ENCODE results near the gene MAPK10.

The MAPK10 gene

DNA sequence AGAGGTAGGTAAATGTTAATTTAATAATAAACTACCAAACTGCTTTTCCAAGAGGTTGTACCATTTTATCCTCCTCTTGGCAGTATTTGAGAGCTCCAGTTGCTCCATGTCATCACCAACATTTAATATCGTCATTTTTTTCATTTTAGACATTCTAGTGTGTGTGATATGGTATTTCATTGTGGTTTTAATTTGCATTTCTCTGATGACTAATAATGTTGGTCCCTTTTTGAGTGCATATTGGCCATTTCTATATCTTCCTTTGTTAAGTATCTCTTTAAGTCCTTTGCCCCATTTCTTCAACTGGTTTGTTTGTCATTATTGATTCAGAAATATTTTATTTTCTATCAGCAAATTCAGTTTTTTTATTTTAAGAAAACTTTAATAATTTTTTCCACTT lies 88.8 kb downstream of the MAPK10 start:
- no peak for DNase-seq

DNA sequence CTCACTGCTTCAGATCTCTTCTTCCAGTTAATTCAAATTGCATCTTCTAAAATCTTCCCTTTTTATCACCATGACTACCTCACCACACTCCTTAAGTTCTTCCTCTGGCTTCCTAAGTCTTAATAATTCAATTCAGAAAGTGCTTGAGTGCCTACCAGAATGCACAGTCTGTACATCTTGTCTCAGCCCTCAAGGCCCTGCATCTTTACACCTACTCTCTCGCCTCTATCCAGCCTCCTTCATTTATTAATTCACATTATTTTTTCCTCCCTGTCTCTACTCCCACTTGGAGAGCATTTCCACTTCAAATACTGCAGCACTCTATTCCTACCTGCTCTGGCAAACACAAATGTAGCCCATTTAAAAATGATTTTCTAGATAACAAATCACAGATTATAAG lies 90.5 kb downstream of the MAPK10 start:
- no peak for DNase-seq

DNA sequence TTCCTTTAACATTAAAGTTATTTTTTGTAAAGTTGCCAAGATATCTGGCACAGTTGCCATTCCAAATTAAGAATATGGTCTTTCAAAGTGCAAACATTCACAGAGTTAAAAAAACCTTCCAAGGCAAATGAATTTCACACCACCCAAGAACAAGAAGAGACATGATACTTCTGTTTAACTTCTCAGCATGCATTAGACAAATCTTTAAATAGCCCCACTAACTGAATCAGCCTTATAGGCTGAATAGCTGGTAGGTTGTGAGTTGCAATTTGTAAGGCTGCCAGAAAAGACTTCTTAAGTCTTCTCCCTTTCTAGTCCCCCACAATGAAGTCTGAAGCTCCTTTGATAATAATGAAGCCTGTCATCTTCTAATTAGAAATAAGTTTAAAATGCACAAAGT lies 95.6 kb downstream of the MAPK10 start:
- DNase-seq = no peak

DNA sequence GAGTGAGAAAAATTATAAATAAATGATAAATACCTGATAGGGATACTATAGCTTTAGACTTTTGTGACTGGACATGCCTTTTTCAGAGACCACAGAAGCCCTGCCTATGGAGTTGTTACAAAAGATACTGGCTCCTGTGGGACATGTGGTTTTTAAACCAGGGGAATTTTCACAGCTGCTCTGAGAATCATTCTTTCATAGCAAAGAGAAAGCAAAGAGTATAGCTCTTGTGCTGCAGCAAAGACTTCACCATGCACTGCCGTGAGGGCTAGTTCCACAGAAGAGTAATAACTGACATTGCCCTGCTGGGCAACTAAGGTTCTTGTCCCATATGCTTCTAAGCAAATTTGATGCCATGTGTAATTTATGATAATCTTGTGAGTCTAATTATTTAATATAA lies 98.2 kb downstream of the MAPK10 start:
- no peak for DNase-seq

DNA sequence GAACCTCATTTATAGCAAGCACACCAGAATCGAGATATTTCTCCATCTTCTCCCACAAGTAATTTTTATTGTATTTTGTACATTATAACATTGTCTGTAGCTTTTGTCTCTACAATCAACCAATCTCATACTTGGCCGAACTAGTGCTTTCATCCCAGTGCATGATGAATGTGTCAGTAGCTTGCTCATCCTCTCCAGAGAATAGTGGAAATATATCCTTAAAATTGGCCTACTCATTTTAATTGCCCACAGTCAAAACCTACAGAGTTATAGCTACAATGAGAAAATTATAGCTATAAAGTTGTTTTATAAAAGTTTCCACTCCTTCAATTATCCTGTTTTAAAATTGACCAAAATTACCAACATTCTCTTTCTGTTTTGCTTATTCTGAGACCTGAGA lies 103.8 kb downstream of the MAPK10 start:
- DNase-seq = no peak

DNA sequence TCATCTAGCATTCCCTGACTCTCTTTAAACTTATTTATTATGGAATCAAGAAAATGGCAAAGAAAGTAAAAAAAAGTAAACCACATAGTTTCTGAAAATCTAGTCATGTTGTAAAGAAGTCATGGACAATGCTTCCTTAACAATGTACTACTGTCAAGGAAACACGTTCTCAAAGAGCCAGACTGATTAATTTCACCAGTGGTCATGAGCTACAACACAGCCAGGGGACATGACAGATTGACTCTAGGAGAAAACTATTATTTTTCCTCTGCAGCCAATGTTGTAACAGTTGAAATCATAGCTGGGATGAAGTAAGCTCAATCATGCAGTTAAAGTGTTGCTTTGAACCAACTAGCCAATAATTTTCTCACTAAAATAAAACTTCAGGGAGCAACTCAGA lies 109.2 kb downstream of the MAPK10 start:
- no peak for DNase-seq

DNA sequence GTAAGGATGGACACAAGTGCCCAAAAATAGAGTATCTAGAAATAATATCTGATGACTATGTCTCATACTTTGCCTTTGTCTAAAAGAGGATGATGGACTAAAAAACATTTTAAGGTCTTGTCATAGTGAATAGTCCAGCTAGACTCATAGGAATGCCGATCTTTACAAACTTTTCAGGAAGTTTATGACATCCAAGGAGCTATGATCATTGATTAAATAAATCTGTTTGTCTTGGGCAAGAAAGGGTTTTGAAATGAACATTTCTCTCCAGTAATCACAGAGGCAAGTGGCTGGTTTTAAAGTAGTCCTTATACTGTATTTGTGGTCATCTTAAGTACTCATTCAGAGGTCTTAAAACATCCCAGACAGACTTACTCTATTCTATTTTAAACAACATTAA lies 109.8 kb downstream of the MAPK10 start:
- no peak for DNase-seq

DNA sequence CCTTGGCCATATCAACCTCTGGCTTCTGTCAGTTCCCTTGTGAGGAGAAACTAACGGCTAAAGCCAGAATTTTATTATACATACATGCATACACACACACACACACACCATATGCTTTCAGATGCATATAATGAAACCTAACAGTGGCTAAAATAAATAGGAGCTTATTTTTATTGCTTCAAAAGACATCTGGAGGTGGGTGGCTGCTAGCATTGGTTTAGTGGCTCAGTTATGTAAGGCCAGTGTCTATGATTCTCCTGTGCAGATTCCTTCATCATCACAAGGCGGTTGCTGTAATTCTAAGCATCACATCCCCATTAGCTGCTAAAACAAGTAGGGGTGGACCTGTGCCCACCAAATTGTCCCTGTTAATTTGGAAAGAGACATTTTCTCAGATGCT lies 110.8 kb downstream of the MAPK10 start:
- DNase-seq = no peak

DNA sequence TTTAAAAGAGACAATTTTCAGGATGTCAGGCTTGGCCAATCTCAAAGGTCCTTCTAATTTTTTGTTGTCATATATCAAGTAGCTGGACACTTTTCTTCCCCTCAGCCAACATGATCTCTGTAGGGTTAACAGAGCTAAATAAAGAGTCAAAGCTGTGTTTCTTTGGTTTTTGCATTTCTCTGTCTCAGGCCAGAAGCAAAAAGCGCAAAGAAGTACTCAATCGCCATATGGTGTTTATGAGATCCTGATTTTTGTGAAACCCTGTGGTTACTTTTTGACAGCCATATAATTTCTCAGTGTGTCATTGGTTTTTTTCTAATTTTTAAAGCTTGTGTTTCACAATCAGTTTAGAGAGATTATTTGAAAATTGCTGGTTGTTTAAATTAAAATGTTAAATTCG lies 111.9 kb downstream of the MAPK10 start:
- no peak for DNase-seq

DNA sequence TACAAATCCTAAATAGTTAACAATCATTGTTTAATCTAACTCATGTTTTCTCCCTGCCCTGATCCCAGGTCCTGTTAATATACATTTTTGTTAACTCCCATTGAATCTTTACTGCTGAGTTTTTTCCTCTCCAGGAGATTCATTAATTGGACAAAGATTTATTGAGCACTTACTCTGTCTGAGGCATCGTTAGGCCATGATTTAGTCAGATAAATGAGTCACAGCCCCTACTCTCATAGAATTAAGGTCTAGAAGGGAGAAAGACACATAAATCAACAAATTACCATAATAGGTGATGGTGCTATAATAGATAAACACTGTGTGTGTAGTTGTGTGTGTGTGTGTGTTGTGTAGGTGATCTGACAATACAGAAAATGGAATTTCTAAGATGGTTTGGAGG lies 112.5 kb downstream of the MAPK10 start:
- DNase-seq = no peak

DNA sequence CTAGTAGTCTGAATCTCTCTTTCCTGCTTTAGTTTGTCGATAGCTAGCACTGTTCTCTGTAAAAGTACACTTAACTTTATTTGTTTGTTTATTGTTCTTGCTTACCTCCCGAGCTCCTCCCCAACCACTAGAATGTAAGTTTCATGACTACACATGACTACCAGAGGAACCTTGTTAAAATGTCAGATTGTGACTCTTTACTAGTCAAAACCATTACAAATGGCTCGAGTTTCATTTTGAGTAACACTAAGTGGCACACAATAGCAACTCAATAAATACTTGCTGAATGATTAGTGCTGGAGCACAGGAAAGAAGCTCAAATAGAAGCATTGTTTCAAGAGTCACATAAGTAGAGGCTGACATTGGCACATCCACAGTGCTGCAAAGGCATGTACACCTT lies 116.1 kb downstream of the MAPK10 start:
- no peak for DNase-seq

DNA sequence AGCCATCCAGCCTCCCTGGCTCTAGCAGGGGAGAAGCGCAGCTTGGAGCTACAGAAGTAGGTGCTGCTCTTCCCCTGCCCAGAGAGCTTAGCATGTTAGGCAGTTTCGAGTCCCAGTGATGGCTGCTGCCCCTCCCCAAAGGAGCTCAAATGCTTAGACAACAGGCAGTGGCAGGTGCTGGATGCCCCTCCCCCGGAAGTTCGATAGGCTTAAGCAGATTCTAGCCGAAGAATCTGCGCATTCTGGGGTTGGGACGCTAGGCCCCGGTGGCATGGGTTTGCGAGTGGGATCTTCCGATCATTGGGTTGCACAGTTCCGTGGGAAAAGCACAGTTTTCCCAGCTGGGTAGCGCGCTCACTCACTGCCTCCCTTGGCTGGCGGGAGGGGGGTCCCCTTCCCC lies 117.2 kb downstream of the MAPK10 start:
- no peak for DNase-seq

DNA sequence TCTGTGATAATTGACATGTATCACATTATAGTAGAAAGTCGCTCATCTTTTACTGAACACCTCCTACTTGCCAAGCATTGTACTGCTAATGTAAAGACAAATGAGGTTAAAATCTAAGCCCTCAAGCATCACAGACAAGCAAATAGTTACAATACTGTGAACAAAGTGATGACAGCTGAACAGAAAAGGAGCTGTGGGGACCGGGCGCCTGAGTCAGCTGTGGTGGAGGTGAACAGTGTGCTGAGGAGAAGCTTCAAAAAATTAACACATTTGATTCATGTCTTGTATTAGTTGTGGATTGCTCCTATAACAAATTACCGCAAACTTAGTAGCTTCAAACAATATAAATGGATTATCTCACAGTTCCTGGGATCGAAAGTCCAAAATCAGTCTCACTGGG lies 124.3 kb downstream of the MAPK10 start:
- no peak for DNase-seq

DNA sequence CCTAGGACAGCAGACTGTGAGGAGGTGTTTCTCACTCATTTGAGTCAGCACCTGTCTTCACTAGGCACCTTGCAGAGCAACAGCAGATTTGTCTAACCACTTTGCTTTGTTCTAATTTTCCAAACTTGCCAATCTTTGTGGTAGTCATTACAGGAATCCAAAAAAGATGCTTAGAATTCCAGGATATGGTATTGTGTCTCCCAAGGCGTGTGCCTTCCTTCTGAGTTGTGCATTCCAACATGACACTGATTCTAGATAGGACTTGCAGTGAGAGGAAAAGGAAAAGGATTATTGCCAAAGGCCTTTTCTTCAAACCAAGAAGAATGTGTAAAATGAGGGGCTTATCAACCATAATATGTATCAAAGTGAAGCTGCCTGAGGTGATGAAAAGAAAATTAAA lies 126.2 kb downstream of the MAPK10 start:
- DNase-seq = no peak

DNA sequence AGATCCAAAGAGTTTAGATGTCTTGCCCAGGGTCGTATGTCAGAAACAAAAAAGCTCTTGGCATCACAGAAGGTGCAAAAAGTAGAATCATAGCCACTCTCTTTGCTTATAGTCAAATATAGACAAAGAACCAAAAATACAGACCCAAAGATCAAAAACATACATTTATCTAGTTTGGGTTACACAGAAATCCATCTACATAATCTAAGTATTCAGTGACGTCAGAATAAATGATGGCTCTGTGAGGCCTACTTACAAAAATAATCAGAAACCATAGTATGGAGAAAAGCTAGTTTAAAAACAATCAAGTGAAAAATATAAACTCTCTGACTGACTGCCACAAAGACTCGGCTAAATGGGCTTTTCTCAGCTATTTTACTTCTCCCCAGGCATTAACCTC lies 126.8 kb downstream of the MAPK10 start:
- no peak for DNase-seq

DNA sequence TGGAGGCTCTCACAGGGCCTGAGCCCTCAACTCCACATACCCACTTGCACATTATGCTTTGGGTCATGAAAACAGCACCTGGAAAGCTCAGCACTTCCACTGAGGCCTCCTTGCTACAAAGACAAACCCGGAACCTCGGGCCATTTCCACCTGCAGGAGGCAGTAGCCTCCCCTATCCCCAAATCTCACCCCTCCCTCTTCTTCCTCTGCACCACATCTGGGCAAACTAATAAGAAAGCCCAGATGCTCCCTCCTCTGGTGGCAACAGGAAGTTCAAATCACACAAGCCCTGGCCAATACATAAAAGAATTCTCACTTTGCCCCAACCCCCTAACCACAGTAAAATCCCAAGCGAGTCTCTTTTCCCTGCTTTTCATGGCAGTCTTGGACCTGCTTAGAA lies 136.4 kb downstream of the MAPK10 start:
- no peak for DNase-seq

DNA sequence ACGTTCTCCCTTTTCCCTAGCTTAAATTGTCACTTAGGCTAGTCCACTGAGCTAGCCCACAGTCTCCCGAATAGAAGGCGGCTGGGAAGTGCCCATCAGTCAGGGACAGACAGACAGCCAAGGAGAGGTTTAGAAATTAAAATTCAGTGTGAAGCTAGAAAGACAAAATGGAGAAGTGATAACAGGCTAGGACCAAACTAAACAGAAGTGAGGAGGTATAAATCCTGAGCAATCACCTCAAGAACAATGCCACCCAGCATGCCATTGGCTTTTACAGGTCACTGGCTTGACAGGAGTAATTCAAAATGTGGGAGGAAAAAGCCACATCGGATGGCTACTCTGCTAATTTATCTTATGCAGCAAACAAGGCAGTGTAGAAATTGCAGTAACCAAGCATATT lies 138.9 kb downstream of the MAPK10 start:
- no peak for DNase-seq

DNA sequence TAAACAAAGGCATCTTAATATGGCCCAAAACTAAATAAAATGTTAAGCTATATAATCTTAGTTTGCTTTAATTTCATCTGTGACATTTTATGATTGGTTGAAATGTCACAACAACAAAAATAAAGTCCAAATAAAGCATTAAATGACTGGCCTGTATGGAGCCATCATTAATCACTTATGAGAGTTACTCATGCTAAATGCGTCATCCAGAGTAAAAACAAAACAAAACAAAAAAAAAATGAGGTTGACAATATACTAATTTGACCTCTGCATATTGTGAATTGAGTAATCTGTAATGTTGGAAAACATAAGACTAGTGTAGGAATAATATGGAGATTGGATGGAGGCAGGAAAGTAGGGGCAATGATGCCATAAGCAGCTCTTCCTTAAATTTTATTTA lies 139.7 kb downstream of the MAPK10 start:
- DNase-seq = no peak

DNA sequence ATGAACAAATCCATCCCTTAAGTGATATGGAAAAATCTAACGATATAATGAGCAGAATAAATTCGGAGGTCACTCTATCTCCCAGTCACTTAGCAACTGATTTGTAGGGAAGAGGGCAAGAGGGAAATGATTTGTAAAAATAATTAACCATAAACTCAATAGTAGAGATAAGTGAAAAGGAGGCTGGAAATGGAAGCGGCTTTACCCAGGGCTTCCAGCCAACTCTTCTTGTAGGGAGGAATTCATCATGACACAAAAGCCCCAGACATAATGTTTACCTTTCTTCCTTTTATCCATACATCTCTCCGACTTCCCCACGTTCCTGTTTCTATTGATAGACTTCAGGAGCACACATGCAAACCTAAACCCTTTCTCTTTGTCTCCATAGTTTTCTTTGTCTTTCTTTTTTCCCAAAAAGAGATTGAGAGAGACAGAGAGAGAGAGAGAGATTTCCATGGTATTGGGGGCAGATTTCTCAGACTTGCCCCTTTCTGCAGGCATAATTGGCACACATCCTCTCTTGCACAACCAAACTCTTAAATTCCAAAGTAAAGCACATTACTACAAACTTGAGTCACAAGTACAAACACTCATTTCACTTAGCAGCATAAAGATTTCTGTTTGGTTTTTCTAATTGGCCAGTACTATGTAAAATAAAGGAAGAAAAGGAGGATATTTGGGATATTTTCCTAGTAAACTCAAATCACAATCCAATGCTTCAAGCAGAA lies 140.9 kb downstream of the MAPK10 start:
- no peak for DNase-seq

DNA sequence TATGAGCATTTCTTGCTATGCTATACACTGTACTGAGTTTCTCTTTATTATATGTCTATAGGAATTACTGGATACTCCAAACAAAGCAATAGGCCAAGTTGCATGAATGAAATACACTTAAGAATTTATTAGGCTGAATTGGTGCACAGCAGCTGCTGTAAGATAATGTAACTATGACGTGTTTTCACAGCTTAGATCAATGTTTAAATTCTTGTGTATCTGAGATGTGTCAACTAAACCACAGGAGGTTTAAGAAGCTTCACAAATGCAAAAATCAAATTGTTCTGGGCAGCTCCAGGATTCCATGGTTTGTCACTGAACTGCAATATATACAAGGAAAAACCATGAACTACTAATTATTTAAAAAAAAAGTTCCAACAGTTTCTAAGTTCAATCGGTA lies 156.7 kb downstream of the MAPK10 start:
- no peak for DNase-seq

DNA sequence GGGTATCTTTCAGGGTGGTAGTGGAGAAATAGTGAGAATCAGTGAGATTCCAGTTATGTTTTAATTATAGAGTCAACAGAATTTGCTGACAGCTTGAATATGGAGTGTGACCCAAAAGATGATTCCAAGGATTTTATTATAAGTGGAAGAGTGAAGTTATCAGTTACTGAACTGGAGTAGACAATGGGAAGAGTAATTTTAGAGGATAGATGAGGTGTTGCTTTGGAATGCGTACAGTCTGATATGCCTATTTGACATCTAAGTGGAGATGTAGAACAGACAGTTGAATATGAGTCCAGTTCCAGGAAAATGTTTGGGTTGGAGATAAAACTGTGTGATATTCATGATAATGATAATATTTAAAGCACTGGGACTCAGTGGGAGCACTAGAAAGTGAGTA lies 174.2 kb downstream of the MAPK10 start:
- no peak for DNase-seq

DNA sequence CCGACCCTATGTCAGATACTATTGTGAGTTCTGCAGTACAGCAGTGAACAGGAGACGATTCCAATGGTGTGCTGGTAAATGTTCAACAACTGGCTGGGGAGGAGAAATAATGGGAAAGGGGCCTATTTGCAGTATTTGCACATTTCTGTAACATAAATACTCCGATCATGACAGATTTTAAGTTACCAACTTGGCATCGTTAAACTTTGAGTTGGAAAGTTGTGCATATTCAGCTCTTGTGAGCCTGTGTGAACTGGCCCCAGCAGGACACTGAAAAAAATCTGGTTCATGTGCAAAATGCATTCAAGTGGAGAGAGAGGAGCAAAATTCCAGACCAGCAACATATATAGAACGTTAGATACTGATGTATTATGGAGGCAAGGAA lies 175.0 kb downstream of the MAPK10 start:
- no peak for DNase-seq

DNA sequence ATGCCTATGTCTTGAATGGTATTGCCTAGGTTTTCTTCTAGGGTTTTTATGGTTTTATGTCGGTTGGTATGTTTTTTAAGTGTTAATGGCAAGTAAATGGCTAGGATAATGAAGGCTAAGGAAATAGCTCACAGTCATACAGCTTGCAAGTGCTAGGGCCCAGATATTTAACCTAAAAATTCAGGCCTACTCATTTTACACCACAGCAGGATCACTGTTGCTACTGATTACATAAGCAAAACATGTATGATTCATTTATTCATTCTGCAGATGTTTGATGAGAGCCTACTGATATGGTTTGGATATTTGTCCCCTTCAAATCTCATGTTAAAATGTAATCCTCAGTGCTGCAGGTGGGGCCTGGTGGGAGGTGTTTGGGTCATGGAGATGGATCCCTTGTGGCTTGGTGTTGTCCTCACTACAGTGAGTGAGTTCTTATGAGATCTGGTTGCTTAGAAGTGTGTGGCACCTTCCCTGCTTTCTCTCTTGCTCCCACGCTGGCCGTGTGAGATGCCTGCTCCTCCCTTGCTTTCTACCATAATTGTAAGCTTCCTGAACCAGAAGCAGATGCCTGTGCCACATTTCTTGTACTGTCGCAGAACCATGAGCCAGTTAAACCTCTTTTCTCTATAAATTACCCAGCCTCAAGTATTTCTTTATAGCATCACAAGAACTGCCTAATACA lies 175.5 kb downstream of the MAPK10 start:
- DNase-seq = no peak

DNA sequence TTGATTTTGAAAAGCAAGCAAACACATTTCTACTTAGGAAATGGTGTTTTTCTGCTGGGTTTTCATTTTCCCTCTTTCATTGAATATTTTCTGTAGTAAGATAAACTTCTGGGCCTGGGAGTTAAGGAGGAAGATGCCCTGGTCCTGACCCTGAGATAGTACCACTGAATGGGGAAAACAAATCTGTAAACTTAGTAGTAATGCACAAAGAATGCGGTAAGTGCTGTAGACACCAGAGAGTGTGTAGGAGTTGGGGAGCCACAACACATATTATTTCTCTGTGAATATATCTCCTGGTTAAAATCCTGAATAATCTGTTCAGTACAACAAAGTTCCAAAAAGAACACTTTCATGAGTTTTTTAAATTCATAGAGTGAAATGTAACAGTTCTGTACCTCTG lies 178.3 kb downstream of the MAPK10 start:
- DNase-seq = no peak

DNA sequence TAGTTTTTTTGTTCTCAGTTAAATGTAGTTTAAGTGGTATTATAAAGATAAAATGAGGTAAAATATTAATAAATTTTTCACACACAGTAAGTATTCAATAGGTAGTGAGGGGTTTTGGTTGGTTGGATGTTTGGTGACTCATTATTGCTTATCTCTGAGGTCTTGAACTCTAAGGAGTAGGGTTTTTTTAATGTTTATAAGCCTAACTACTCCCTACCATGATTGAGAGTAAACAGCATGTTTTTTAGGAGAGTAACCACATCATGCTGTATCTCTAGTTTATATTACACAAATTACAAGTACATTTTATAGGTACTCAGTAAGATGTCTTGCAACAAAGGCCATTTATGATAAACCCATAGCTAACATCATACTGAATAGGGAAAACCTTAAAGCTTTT lies 181.6 kb downstream of the MAPK10 start:
- DNase-seq = no peak
